T47D (cell line): ENCODE data around the gene AQP6.

Experiments used
- DNase-seq, 2 experiments: peaks; one replicate each; pipeline versions ENCODE4 v3.0.0 to v3.0.0-alpha.2; 2011 to 2012; ENCODE audit warnings: low read depth in 1 of 2, low spot score in 1 of 2
- JUND ChIP-seq: IDR thresholded peaks from 2 replicates; pipeline ENCODE4 v1.6.1; 2012; ENCODE audit warnings: low read depth
- in situ Hi-C: cut with HindIII; loops from 2 replicates; pipeline ENCODE4 v1.10.0; 2016; ENCODE audit warnings: low sequenced_read_pairs, low pct_unique_long_range_greater_than_20kb

The AQP6 gene

GRCh38 chr12:49946497-49946896 is 26.2 kb upstream of the AQP6 start:
- no peak for DNase-seq
- no peak for TF ChIP-seq JUND
- in situ Hi-C loops = no loop called here

DNA sequence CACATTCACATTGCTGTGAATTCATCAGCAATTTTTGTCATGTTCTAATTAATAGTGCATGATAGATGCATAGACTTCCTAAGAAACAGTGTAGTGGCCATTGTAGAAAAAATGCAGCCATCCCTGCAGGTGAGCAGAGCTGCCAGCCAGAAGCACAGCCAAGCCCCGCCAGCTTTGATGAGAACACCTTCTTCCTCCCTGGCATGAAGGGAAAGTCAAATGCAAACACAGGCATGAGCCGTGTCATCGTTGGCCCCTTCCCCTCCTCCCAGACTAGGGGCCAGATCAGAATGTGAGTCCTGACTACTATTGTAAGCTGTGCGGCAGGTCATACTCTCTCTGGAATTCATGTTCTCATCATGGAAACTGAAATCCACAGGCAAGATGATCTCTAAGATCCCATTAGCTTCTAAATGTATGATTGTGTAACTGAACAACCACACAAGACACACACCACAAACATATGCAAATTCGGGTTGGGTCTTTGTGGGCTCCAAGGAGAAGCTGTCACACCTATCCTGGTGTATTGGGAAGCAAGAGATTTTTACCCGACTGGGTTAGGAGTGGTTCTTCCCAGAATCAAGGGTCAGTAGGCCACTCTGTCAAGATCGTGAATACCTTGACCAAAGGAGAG is 25.0 kb upstream of the AQP6 start:
- DNase-seq = no peak
- no peak for TF ChIP-seq JUND
- in situ Hi-C loops = no loop called here

GRCh38 chr12:49948866-49949845 is 23.6 kb upstream of the AQP6 start:
- in situ Hi-C loops = no loop called here
- no peak for DNase-seq
- no peak for TF ChIP-seq JUND

- DNase-seq = no peak
- in situ Hi-C loops = no loop called here
These were observed 22.9 kb upstream of the AQP6 start for GRCh38 chr12:49949866-49950265.

DNA sequence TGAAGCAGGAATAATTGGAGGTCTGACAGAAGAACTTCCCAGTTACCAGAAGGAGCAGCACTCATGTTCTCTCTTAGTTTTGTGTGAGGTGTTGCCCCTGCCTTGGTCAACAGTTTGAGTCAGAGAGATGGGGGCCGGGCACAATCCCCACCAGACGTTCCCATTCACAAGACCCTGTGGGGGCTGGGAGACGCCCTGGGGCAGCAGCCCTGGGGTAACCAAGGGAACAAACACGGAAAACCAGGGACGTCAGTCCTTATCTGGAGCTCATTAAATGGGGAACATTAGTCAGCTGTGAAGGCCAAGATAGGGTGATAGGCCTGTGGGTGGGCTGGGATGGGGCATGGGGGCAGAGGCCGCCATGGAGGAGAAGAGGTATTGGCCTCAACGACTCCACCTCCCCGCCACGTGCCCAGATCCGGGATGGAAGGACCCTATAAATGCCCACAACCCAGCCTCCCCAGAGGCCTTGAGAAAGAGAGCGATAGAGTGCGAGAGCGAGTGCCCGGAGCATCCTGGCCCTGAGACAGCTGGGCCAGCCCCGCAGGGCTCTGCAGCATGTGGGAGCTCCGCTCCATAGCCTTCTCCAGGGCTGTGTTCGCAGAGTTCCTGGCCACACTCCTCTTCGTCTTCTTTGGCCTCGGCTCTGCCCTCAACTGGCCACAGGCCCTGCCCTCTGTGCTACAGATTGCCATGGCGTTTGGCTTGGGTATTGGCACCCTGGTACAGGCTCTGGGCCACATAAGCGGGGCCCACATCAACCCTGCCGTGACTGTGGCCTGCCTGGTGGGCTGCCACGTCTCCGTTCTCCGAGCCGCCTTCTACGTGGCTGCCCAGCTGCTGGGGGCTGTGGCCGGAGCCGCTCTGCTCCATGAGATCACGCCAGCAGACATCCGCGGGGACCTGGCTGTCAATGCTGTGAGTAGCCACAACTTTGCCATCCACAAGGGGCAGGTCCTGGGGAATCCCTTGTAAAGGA is 22.2 kb upstream of the AQP6 start, which contains the start of gene AQP2:
Gene AQP2, plus strand, starts transcription at position 465 of the 979 bp plus-strand sequence. Its CDS starts 94 bp downstream, at position 559.
- in situ Hi-C loops = no loop called here
- DNase-seq = no peak
- TF ChIP-seq JUND = no peak

More at GRCh38 chr12:49949866-49950265, 22.9 kb upstream of the AQP6 start:
- no peak for TF ChIP-seq JUND

GRCh38 chr12:49951411-49952240 is 21.1 kb upstream of the AQP6 start:
- no peak for TF ChIP-seq JUND
- DNase-seq = no peak
- in situ Hi-C loops = no loop called here

DNA sequence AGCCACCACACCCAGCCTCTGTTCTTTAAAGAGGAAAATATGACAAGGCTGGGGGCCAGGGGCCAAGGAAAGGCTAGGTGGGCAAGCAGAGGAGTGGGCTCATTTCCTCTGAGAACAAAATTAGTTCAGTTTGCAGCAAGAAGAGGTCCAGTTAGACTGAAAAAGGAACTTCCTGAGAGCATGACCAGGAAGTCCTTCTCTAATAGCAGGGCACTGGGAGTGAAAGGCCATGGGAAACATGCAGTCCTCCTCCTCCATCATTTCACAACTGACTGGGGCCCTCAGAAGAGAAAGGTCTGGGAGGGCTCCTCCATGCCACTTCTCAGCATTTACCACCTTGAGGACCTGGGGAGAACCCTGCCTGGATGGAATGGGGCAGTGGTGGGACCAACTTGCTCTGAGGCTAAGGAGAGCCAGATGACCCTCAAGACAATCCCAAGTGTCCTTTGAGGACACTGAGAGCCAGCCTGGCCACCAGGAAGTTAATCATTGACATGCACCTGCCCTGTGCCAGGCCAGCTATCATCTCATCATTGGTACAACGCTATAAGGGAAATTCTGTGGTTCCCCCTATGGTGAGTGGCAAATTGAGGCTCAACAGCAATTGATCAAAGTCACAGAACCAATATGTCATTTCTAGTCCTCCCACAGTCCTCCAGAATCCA is 20.2 kb upstream of the AQP6 start:
- in situ Hi-C loops = no loop called here
- TF ChIP-seq JUND = no peak
- no peak for DNase-seq

DNA sequence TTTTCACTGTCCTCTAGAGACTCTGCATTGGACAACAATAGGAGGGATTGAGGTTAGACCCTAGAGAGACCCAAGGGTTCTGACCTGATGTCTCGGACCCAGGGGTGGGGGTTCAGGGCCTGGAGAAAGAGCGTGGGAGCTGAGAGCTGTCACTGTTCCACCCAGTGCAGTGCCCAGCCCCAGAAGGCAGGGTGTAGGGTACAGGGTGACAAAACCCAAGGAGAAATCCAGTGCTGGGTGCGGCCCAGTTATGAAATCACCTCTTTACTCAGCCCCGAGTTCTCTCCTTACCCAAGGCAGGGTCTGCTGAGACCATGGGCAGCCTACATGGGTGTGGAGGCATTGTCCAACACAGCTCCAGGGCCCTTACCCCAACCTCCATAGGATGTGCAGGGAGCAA is 19.6 kb upstream of the AQP6 start:
- in situ Hi-C loops = no loop called here

DNA sequence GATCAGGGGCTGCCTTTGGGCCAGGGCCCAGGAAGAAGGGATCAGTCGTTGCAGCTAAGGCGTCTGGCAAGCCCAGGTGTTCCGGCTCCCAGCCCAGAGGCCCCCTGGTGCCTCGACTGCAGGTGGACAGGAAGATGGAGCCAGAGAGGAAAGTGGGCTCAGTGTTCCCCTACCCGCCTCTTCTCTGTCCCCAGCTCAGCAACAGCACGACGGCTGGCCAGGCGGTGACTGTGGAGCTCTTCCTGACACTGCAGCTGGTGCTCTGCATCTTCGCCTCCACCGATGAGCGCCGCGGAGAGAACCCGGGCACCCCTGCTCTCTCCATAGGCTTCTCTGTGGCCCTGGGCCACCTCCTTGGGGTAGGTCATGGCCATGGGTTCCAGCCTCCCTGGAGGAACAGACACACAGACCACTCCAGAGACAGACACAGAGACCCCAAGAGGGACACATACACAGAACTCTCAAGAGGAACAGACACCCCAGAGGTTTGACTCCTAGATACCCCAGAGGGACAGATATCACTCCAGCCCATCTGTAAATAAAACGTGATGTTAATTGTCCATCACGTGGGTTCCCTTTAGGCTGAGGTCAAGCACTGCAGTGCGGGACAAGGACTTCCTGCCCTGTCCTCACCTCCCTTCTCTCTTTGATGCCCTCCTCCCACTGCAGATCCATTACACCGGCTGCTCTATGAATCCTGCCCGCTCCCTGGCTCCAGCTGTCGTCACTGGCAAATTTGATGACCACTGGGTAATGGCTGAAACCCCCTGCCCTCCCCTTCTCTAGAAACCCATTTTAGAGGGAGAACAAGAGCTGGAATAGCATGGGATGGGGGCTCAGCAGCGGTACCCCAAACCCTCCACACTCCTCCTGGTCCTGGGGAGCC is 18.5 kb upstream of the AQP6 start:
- no peak for DNase-seq
- in situ Hi-C loops = no loop called here
- no peak for TF ChIP-seq JUND

More for the DNA sequence above, 19.6 kb upstream of the AQP6 start:
- no peak for DNase-seq
- TF ChIP-seq JUND = no peak
